Adrenal gland (tissue), 5 donors: ENCODE measurements around the gene NOXA1.

Source experiments
- POLR2A ChIP-seq, 2 donors: fragments of 450-650 bp; IDR thresholded peaks; one replicate each; pipeline ENCODE4 v1.6.1; 2017; ENCODE audit warnings: antibody characterized with exemption in 2 of 2, mild to moderate bottlenecking in 2 of 2, moderate library complexity in 1 of 2
- TF ChIP-seq, protein P1 (sequence below), 6 experiments: fragments of 450-650 bp in 4 of 6; fragments of 200-600 bp in 2 of 6; sonication (generic) in 1 of 6; IDR thresholded peaks; 1 replicate in 5 of 6; 2 replicates in 1 of 6; pipeline versions ENCODE4 v1.5.1 to v1.8.0; 2016 to 2021; ENCODE audit warnings: antibody characterized with exemption in 6 of 6, mild to moderate bottlenecking in 2 of 6, moderate library complexity in 1 of 6
- donor health status: DM: no; HTN: no; CAD: no.

DNA sequence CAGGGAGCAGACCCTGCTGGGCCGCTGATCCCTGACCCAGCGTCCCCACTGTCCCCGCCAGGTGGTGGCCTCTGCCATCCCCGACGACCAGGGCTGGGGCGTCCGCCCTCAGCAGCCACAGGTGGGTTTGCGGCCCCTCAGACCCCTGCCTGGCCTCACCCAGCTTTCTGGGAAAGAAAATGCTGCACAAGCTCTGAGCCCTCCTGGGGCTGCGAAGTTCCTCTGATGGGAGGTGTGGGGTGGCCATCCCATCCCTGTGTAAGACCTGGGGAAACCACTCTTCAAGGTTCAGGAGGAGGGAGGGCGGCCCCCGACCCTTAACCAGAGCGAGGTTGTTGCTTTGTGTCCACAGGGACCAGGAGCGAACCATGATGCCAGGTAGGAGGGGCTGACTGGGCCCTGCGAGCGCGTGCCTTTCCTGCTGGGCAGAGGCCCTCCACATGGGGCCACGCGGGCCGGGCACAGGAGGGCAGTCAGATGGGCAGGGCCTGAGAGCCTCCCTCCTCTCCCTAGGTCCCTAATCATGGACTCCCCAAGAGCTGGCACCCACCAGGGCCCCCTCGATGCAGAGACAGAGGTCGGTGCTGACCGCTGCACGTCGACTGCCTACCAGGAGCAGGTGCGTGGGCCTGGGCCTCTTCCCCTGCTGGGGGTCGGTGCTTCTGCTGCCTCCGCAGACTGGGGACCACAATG, 7.7 kb downstream of the NOXA1 start:
- TF ChIP-seq, protein P1, sequence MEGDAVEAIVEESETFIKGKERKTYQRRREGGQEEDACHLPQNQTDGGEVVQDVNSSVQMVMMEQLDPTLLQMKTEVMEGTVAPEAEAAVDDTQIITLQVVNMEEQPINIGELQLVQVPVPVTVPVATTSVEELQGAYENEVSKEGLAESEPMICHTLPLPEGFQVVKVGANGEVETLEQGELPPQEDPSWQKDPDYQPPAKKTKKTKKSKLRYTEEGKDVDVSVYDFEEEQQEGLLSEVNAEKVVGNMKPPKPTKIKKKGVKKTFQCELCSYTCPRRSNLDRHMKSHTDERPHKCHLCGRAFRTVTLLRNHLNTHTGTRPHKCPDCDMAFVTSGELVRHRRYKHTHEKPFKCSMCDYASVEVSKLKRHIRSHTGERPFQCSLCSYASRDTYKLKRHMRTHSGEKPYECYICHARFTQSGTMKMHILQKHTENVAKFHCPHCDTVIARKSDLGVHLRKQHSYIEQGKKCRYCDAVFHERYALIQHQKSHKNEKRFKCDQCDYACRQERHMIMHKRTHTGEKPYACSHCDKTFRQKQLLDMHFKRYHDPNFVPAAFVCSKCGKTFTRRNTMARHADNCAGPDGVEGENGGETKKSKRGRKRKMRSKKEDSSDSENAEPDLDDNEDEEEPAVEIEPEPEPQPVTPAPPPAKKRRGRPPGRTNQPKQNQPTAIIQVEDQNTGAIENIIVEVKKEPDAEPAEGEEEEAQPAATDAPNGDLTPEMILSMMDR (IDR thresholded peaks at IDR 0.05), result no peak
- no peak for TF ChIP-seq POLR2A (IDR thresholded peaks at IDR 0.05)
